Keratinocyte (primary cell): ENCODE results near the gene PALM2AKAP2. TPM values are rescaled to one million over a fixed set of nuclear protein-coding genes. Genes with fewer than 3 reads are reported as not detected.

Experiments used
- DNase-seq: peaks from one replicate; pipeline ENCODE4 v3.0.0-alpha.2; 2011; ENCODE audit warnings: low read depth, missing footprints, low spot score
- FAIRE-seq: peaks from 2 replicates; lab custom pipeline; 2011; peaks lifted over from hg19 to GRCh38; lab: Jason Lieb, UNC
- H2AFZ ChIP-seq: 2 replicates; pipeline ENCODE4 v1.6.0; 2012; ENCODE audit warnings: low read length, control low read depth, inconsistent platforms; ENCODE audit not compliant: control insufficient read depth
- H3K27ac ChIP-seq: 2 replicates; pipeline ENCODE4 v1.5.1; 2011; ENCODE audit warnings: low read length; ENCODE audit not compliant: control insufficient read depth, insufficient read depth
- H3K27me3 ChIP-seq: 3 replicates; pipeline ENCODE4 v1.6.0; 2011; ENCODE audit warnings: low read length; ENCODE audit not compliant: control insufficient read depth, insufficient read depth; ENCODE audit errors: extremely low read depth
- H3K36me3 ChIP-seq, 2 experiments: 2 replicates in 1 of 2; 3 replicates in 1 of 2; pipeline ENCODE4 v1.5.1; 2011; ENCODE audit warnings: low read length in 2 of 2, mild to moderate bottlenecking in 1 of 2; ENCODE audit not compliant: control insufficient read depth in 2 of 2, insufficient read depth in 2 of 2; ENCODE audit errors: extremely low read depth in 1 of 2
- H3K4me1 ChIP-seq: 3 replicates; pipeline ENCODE4 v1.5.1; 2011; ENCODE audit warnings: low read length; ENCODE audit not compliant: control insufficient read depth, insufficient read depth; ENCODE audit errors: extremely low read depth
- H3K4me2 ChIP-seq: 3 replicates; pipeline ENCODE4 v1.6.0; 2011; ENCODE audit warnings: low read depth, low read length; ENCODE audit not compliant: control insufficient read depth, insufficient read depth; ENCODE audit errors: extremely low read depth
- H3K4me3 ChIP-seq, 3 experiments: fragments of 200-600 bp in 1 of 3; sonication (generic) in 1 of 3; 2 replicates in 2 of 3; 3 replicates in 1 of 3; pipeline ENCODE4 v1.5.1; 2011 to 2016; ENCODE audit warnings: low read length in 3 of 3, mild to moderate bottlenecking in 3 of 3, control low read depth in 2 of 3, inconsistent platforms in 1 of 3, low read depth in 1 of 3, mixed read lengths in 1 of 3, mixed run types in 1 of 3, moderate library complexity in 1 of 3; ENCODE audit not compliant: control insufficient read depth in 2 of 3, insufficient read depth in 2 of 3; ENCODE audit errors: extremely low read depth in 1 of 3
- H3K79me2 ChIP-seq: 2 replicates; pipeline ENCODE4 v1.6.0; 2012; ENCODE audit warnings: low read length; ENCODE audit not compliant: control insufficient read depth, insufficient read depth
- H3K9ac ChIP-seq: 3 replicates; pipeline ENCODE4 v1.6.0; 2011; ENCODE audit warnings: low read length; ENCODE audit not compliant: control insufficient read depth, insufficient read depth; ENCODE audit errors: extremely low read depth
- H3K9me1 ChIP-seq: 3 replicates; pipeline ENCODE4 v1.6.0; 2011; ENCODE audit warnings: low read length; ENCODE audit not compliant: control insufficient read depth, insufficient read depth; ENCODE audit errors: extremely low read depth
- H3K9me3 ChIP-seq: 2 replicates; pipeline ENCODE4 v1.5.1; 2012; ENCODE audit warnings: low read depth, low read length; ENCODE audit not compliant: control insufficient read depth
- H4K20me1 ChIP-seq: 3 replicates; pipeline ENCODE4 v1.6.0; 2011; ENCODE audit warnings: low read length; ENCODE audit not compliant: control insufficient read depth, insufficient read depth; ENCODE audit errors: extremely low read depth
- CTCF ChIP-seq, 3 experiments: IDR thresholded peaks in 1 of 3; conservative IDR thresholded peaks in 1 of 3; optimal IDR thresholded peaks in 1 of 3; 2 replicates in 2 of 3; 3 replicates in 1 of 3; pipeline versions ENCODE3 to v1.5.1; 2011; ENCODE audit warnings: low read length in 3 of 3, mild to moderate bottlenecking in 3 of 3, moderate library complexity in 2 of 3, control low read depth in 1 of 3, inconsistent platforms in 1 of 3; ENCODE audit not compliant: insufficient read depth in 2 of 3; ENCODE audit errors: extremely low read depth in 1 of 3
- EZH2 ChIP-seq: IDR thresholded peaks from one replicate; pipeline ENCODE4 v1.6.1; 2012; ENCODE audit warnings: inconsistent platforms, mild to moderate bottlenecking, low read length, moderate library complexity
- dilution Hi-C: fragments of 300-500 bp; cut with MboI; formaldehyde crosslinking; loops from one replicate; pipeline ENCODE4 v1.7.0; 2020; ENCODE audit warnings: low sequenced_read_pairs; ENCODE audit not compliant: extremely low pct_ligation_motif_present
- polyA plus RNA-seq, 5 experiments: library from polyadenylated mRNA; depleted of rRNA in 3 of 5; stranded (reverse) in 3 of 5; stranded (forward) in 1 of 5; unstranded in 1 of 5; fragments of >200 nt; gene quantifications; 1 replicate in 1 of 5; 2 replicates in 3 of 5; 3 replicates in 1 of 5; pipeline versions ENCODE4 v1.2.1 to v1.2.3, GENCODE V29; 2011 to 2012; ENCODE audit warnings: missing spikeins in 2 of 5, low read depth in 1 of 5, low replicate concordance in 1 of 5

Gene PALM2AKAP2
- polyA plus RNA-seq, 1 donor (not counting 4 experiments of a cell fraction or from before 2014, with no cell fraction given): 3.6 TPM

DNA sequence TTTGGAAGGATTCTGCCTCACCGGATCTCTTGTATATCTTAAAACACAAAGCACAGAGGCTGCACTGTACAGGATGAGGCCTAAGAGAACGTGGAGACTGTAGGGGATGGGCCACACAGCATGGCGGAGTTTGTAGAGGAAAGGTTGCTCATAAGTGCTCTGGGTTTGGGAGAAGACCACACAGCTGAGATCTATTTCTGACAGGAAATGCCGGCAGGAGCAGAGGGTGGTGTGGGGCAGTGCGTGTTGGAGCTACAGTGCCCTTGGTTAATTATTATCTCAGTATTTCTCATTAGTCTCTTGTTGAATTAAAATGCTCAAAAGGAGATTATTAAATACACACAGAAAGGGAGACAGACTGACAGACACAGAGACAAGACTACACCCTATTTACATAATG, 9.6 kb downstream of the PALM2AKAP2 start:
- no peak for FAIRE-seq
- Histone ChIP-seq H3K79me2 (peaks cover 14% of the 10 kb centered on the region), H3K27me3 (no peaks in the 10 kb centered on the region)

DNA sequence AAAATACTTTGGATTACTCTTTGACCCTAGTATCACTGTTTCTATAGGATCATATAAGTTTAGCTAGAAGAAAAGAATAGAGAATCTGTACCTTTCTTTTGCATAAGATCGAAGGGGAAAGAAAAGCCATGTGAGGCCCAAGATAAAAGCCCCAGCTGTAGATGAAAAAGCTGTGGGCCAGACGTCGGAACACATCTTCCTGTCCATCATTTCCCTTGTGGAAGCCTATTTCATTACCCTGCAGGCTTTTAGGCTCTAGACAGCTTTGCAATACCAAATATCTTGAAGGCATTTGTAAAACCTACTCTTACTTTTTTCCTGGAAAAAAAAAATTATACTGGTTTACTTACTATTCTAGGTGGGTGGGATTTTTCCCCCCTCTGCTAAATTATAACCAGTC, 10.0 kb downstream of the PALM2AKAP2 start:
- no peak for FAIRE-seq
- peaks cover 17% of the 10 kb centered on the region for H3K79me2 ChIP-seq

More for the DNA sequence above, 9.6 kb downstream of the PALM2AKAP2 start:
- no peak overlapping the region for H3K4me2 ChIP-seq
- H2AFZ ChIP-seq: no peak overlapping the region
- H3K4me3 ChIP-seq: no peak overlapping the region
- no peak for DNase-seq
- dilution Hi-C loops: no loop called here
- H3K9me1 ChIP-seq: no peaks in the 10 kb centered on the region
- no peaks in the 10 kb centered on the region for H3K36me3 ChIP-seq
- H3K9ac ChIP-seq: no peak overlapping the region
- no peak overlapping the region for H3K27ac ChIP-seq
- no peaks in the 10 kb centered on the region for H4K20me1 ChIP-seq
- peaks cover 9% of the 10 kb centered on the region for H3K4me1 ChIP-seq
- no peak for TF ChIP-seq EZH2
- TF ChIP-seq CTCF (optimal IDR thresholded peaks at IDR 0.05 in 1 of 3, IDR thresholded peaks at IDR 0.05 in 1 of 3, conservative IDR thresholded peaks at IDR 0.05 in 1 of 3; ENCODE audit: extremely low read depth in 1 of 3, insufficient read depth in 2 of 3, low read length in 3 of 3): no peak
- no peaks in the 10 kb centered on the region for H3K9me3 ChIP-seq

More for the DNA sequence above, 10.0 kb downstream of the PALM2AKAP2 start:
- H3K36me3 ChIP-seq: no peaks in the 10 kb centered on the region
- H3K27me3 ChIP-seq: no peaks in the 10 kb centered on the region
- H3K9me1 ChIP-seq: no peaks in the 10 kb centered on the region
- TF ChIP-seq EZH2 (no peak), CTCF (optimal IDR thresholded peaks at IDR 0.05 in 1 of 3, IDR thresholded peaks at IDR 0.05 in 1 of 3, conservative IDR thresholded peaks at IDR 0.05 in 1 of 3; ENCODE audit: extremely low read depth in 1 of 3, insufficient read depth in 2 of 3, low read length in 3 of 3) (no peak)
- H3K9ac ChIP-seq: no peak overlapping the region
- H3K4me2 ChIP-seq: no peak overlapping the region
- no peaks in the 10 kb centered on the region for H3K9me3 ChIP-seq
- H3K4me3 ChIP-seq: no peak overlapping the region
- dilution Hi-C loops: no loop called here
- peaks cover 9% of the 10 kb centered on the region for H3K4me1 ChIP-seq
- no peaks in the 10 kb centered on the region for H4K20me1 ChIP-seq
- no peak overlapping the region for H3K27ac ChIP-seq
- no peak for DNase-seq
- no peak overlapping the region for H2AFZ ChIP-seq
